ENCODE measurements around the gene TAC4.
"Not testable (repeated sequence)": the region's sequence is repeated elsewhere in the genome, so short reads cannot be mapped to it uniquely, and the experiment has no call there.

Gene TAC4

DNA sequence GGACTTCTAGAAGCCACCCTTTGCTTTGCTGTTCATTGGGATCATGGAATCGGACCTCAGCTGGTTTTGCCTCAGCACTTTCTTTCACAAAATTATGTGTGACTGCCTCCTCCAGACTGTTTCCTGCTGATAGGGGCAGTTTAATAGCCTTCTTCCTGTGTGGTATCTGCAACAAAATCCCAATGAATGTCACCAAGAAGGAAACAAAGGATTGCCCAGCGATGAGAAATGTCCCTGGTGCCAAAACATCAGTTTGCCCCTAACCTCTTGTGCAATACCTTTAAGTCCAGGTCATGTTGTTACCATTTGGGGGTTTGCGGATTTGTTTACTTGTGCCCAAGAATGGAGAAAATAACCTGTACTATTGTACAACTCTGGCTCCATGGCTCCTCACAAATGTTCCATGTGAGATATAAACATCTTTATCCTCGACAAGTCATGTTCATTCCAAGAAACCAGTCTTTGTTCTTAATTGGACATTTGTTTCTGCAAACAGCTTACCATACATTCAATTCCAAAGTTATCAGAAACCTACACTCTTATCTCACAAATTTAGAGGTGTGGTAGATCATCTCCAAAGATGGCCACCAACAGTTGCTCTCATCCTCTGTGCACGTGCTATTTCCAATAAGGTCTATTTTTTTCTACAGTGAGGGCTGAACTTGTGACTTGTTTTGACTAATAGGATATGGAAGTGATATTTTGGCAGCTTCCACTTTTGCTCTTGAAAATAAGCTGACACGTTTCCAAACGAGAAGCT lies 14.8 kb downstream of the TAC4 start:
- Histone ChIP-seq H3K9me3 (ENCODE audit: low read depth, low read length) (no peaks in the 10 kb centered on the region), H3K4me3 (no peak overlapping the region), H3K36me3 (ENCODE audit: insufficient read depth, low read length) (peaks cover 36% of the 10 kb centered on the region), H3K27ac (no peak overlapping the region), H3K9ac (ENCODE audit: insufficient read length) (no peak overlapping the region)
- TF ChIP-seq EZH2 (IDR thresholded peaks at IDR 0.05) (no peak), POLR2AphosphoS5 (IDR thresholded peaks at IDR 0.05; ENCODE audit: borderline replicate concordance, low read depth, low read length) (peak; percentile 16; the same call in 1 of the 2 replicates)
- no peak for DNase-seq (ENCODE audit: low read depth, low spot score)

DNA sequence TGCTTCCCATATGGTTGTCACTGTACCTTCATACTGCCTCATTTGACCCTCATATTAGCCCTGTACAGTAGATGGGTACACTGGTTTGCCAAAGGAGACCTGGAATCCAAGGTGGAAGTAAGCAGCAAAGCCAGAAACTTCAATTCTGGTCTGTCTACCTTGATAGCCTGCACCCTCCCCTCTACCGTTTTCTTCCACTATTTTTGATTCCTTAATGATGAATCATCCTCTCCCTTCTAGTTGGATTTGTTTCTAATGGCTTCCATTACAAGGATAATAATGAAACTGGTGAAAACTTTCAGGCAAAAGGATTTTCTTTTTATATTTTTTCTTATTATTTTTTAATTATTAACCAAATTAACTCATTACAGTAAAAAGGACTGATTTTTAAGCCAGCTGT lies 17.3 kb downstream of the TAC4 start:
- no peaks in the 10 kb centered on the region for H3K9me3 ChIP-seq (ENCODE audit: low read depth, low read length)
- H3K36me3 ChIP-seq (ENCODE audit: insufficient read depth, low read length), result peaks cover 59% of the 10 kb centered on the region
- H3K4me3 ChIP-seq, result no peak overlapping the region
- H3K9ac ChIP-seq (ENCODE audit: insufficient read length), result no peak overlapping the region
- no peak for TF ChIP-seq EZH2 (IDR thresholded peaks at IDR 0.05)
- TF ChIP-seq POLR2AphosphoS5 (IDR thresholded peaks at IDR 0.05; ENCODE audit: borderline replicate concordance, low read depth, low read length), result no peak
- TF ChIP-seq FOXP2 (optimal IDR thresholded peaks at IDR 0.05; ENCODE audit: control extremely low read depth, extremely low read length, insufficient read depth), result no peak
- DNase-seq (ENCODE audit: low read depth, low spot score), result no peak
- no peak overlapping the region for H3K27ac ChIP-seq

DNA sequence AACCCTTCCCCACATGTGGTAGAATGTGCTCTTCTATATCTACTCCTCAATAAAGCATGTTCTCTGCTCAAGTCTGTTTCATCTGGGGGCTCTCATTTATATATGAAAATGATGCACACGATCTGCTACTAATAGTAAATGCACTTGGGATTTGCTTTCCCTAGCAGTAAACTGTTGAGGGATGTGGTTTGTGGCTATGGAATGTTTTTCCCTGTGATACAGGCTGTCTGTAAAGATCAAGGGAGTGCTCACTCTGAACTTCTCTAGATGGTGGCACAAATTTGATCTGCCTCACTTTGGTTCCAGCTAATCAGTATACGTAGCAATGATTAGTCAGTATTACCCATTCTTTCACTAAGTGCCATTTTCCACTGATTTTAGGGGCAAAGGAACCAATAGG lies 18.8 kb downstream of the TAC4 start:
- Histone ChIP-seq H3K36me3 (ENCODE audit: insufficient read depth, low read length) (peaks cover 69% of the 10 kb centered on the region), H3K4me3 (no peak overlapping the region), H3K9ac (ENCODE audit: insufficient read length) (no peak overlapping the region)

DNA sequence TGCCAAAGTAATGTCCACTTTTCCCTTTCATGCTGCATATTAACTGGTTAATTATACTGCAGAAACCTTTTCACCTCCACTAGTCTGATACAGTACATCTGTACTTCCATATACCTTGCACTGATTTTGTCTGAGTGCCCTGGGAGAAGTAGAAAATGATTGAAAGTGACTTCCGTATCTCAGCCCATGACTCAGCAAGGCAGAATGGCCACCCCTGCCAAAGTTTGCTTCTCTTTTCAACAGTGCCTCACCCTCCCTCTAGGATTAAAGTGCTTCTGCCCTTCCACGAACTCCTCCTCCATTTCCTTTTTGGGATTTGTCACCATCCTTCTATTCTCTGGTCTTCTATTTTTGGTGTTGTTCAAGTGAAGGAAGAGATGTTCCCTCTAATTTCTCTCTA lies 19.5 kb downstream of the TAC4 start:
- H3K9me3 ChIP-seq (ENCODE audit: low read depth, low read length); H3K9ac ChIP-seq (ENCODE audit: insufficient read length); H3K27ac ChIP-seq; DNase-seq (ENCODE audit: low read depth, low spot score); H3K4me3 ChIP-seq: not testable (repeated sequence)
- H3K36me3 ChIP-seq (ENCODE audit: insufficient read depth, low read length), result peaks cover 71% of the 10 kb centered on the region

More for the DNA sequence above, 18.8 kb downstream of the TAC4 start:
- Histone ChIP-seq H3K9me3 (ENCODE audit: low read depth, low read length) (no peaks in the 10 kb centered on the region), H3K27ac (no peak overlapping the region)
- TF ChIP-seq FOXP2 (optimal IDR thresholded peaks at IDR 0.05; ENCODE audit: control extremely low read depth, extremely low read length, insufficient read depth) (no peak), POLR2AphosphoS5 (IDR thresholded peaks at IDR 0.05; ENCODE audit: borderline replicate concordance, low read depth, low read length) (no peak), EZH2 (IDR thresholded peaks at IDR 0.05) (no peak)
- no peak for DNase-seq (ENCODE audit: low read depth, low spot score)

DNA sequence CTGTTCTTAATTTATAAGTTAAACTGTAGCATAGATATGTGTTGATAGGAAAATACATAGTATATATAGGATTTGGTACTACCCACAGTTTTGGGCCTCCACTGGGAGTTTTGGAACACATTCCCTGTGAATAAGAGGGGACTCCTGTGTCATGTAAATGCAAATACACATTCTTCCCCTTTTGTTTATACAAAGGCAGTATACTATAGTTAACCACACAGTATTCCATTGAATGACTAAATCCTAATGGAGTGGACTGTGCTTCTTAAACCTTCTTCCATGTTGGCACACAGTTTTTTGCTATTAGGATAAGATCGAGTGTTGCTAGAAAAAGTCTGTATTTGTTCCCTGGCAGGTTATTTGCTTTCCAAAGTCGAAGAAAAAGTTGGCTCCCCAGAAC lies 22.2 kb downstream of the TAC4 start:
- H3K36me3 ChIP-seq (ENCODE audit: insufficient read depth, low read length), result peaks cover 85% of the 10 kb centered on the region
- no peak overlapping the region for H3K4me3 ChIP-seq
- no peak overlapping the region for H3K9ac ChIP-seq (ENCODE audit: insufficient read length)
- no peaks in the 10 kb centered on the region for H3K9me3 ChIP-seq (ENCODE audit: low read depth, low read length)
- H3K27ac ChIP-seq, result no peak overlapping the region
- DNase-seq (ENCODE audit: low read depth, low spot score), result no peak
- TF ChIP-seq FOXP2 (optimal IDR thresholded peaks at IDR 0.05; ENCODE audit: control extremely low read depth, extremely low read length, insufficient read depth) (no peak), EZH2 (IDR thresholded peaks at IDR 0.05) (no peak), POLR2AphosphoS5 (IDR thresholded peaks at IDR 0.05; ENCODE audit: borderline replicate concordance, low read depth, low read length) (no peak)

DNA sequence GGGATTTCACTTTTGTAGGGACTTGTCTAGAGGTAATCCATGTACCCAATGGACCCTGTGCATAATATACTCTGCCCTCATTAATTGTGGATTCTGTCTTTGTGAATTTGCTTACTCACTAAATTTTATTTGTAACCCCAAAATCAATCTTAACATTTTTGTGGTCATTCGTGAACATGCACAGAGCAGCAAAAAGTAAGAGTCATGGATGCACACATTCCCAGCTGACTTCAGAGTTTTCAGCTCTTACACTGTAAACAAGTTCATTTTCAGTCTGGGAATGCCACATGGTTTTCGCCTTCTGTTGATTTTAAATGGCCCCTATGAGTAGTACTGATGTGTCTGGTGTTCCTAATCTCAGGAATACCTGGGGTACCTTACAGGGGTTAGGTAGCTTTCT lies 24.3 kb downstream of the TAC4 start:
- DNase-seq (ENCODE audit: low read depth, low spot score), result no peak
- Histone ChIP-seq H3K4me3 (no peak overlapping the region), H3K36me3 (ENCODE audit: insufficient read depth, low read length) (peaks cover 86% of the 10 kb centered on the region)

DNA sequence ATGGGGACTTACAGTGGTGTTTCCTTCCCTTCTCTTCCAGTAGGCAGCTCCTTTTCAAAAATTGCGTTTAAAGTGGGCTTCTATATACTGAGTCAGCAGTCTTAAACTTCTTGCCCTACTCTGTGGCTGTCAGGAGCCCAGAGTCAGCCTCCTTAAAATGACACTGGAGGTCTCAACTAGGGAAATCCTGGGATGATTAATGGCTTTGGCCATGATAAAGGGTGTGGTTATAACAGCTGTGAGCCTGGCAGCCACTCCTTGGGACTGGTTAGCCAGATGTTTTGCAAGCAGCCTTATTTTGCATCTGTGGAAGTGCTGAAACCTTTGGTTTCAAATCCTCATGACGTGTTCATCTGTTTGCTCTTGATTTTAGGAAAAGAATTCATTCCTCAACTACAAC lies 25.0 kb downstream of the TAC4 start:
- peaks cover 87% of the 10 kb centered on the region for H3K36me3 ChIP-seq (ENCODE audit: insufficient read depth, low read length)
- H3K9me3 ChIP-seq (ENCODE audit: low read depth, low read length), result no peaks in the 10 kb centered on the region
- no peak overlapping the region for H3K27ac ChIP-seq
- no peak overlapping the region for H3K9ac ChIP-seq (ENCODE audit: insufficient read length)
- H3K4me3 ChIP-seq, result no peak overlapping the region
- DNase-seq (ENCODE audit: low read depth, low spot score), result no peak
- no peak for TF ChIP-seq POLR2AphosphoS5 (IDR thresholded peaks at IDR 0.05; ENCODE audit: borderline replicate concordance, low read depth, low read length)
- TF ChIP-seq FOXP2 (optimal IDR thresholded peaks at IDR 0.05; ENCODE audit: control extremely low read depth, extremely low read length, insufficient read depth), result no peak
- TF ChIP-seq EZH2 (IDR thresholded peaks at IDR 0.05), result no peak

More for the DNA sequence above, 24.3 kb downstream of the TAC4 start:
- TF ChIP-seq FOXP2 (optimal IDR thresholded peaks at IDR 0.05; ENCODE audit: control extremely low read depth, extremely low read length, insufficient read depth) (no peak), POLR2AphosphoS5 (IDR thresholded peaks at IDR 0.05; ENCODE audit: borderline replicate concordance, low read depth, low read length) (no peak), EZH2 (IDR thresholded peaks at IDR 0.05) (no peak)
- H3K9ac ChIP-seq (ENCODE audit: insufficient read length), result no peak overlapping the region
- H3K9me3 ChIP-seq (ENCODE audit: low read depth, low read length), result no peaks in the 10 kb centered on the region
- no peak overlapping the region for H3K27ac ChIP-seq

DNA sequence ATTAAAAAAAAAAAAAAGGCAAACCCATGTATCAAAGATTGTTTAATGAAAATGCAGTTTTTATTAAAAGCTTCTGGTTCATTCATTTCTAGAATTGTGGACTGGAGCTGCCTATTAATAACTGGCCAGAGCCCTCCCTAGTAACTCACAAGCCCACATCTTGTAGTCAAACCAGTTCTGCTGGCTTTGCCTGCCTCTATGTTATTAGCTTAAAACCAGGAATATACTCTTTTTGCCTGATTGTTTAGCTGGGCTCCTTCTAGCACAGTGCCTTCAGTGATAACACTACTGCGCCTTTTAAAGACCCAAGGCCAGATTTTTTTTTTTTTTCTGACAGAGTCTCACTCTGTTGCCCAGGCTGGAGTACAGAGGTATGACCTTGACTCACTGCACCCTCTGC lies 26.0 kb downstream of the TAC4 start:
- Histone ChIP-seq H3K4me3 (no peak overlapping the region), H3K9ac (ENCODE audit: insufficient read length) (no peak overlapping the region), H3K36me3 (ENCODE audit: insufficient read depth, low read length) (peaks cover 88% of the 10 kb centered on the region), H3K27ac (no peak overlapping the region), H3K9me3 (ENCODE audit: low read depth, low read length) (no peaks in the 10 kb centered on the region)
- no peak for TF ChIP-seq POLR2AphosphoS5 (IDR thresholded peaks at IDR 0.05; ENCODE audit: borderline replicate concordance, low read depth, low read length)
- no peak for TF ChIP-seq EZH2 (IDR thresholded peaks at IDR 0.05)
- TF ChIP-seq FOXP2 (optimal IDR thresholded peaks at IDR 0.05; ENCODE audit: control extremely low read depth, extremely low read length, insufficient read depth), result no peak
- DNase-seq (ENCODE audit: low read depth, low spot score), result no peak

DNA sequence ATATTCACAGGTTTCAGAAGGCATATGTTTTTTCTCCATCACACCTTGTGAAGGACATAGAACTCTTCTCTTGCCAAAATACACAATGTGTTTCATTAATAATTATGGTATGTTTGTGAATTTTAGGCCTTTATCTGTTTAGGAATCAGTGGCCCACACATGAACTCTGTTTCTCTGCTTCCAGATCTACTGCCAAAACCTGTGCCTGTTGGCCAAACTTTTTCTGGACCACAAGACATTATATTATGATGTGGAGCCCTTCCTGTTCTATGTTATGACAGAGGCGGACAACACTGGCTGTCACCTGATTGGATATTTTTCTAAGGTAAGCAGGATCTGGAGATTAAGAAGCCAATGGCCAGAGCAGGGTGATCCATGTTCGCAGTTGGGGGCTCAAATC lies 26.4 kb downstream of the TAC4 start:
- no peak for DNase-seq (ENCODE audit: low read depth, low spot score)
- no peak for TF ChIP-seq EZH2 (IDR thresholded peaks at IDR 0.05)
- TF ChIP-seq POLR2AphosphoS5 (IDR thresholded peaks at IDR 0.05; ENCODE audit: borderline replicate concordance, low read depth, low read length), result no peak
- no peak for TF ChIP-seq FOXP2 (optimal IDR thresholded peaks at IDR 0.05; ENCODE audit: control extremely low read depth, extremely low read length, insufficient read depth)
- no peak overlapping the region for H3K27ac ChIP-seq
- no peak overlapping the region for H3K9ac ChIP-seq (ENCODE audit: insufficient read length)
- no peak overlapping the region for H3K4me3 ChIP-seq
- peaks cover 88% of the 10 kb centered on the region for H3K36me3 ChIP-seq (ENCODE audit: insufficient read depth, low read length)
- H3K9me3 ChIP-seq (ENCODE audit: low read depth, low read length), result no peaks in the 10 kb centered on the region
